HG03520 (cell line): ENCODE measurements around the gene KIFAP3.
"Not testable (repeated sequence)": the region's sequence is repeated elsewhere in the genome, so short reads cannot be mapped to it uniquely, and the experiment has no call there.

ENCODE experiments used
- ATAC-seq: cut with Tn5 transposase; IDR thresholded peaks from one replicate; pipeline ENCODE4 v1.9.1; 2021; ENCODE audit warnings: mild to moderate bottlenecking, moderate library complexity; ENCODE audit not compliant: unreplicated experiment

Gene KIFAP3

DNA sequence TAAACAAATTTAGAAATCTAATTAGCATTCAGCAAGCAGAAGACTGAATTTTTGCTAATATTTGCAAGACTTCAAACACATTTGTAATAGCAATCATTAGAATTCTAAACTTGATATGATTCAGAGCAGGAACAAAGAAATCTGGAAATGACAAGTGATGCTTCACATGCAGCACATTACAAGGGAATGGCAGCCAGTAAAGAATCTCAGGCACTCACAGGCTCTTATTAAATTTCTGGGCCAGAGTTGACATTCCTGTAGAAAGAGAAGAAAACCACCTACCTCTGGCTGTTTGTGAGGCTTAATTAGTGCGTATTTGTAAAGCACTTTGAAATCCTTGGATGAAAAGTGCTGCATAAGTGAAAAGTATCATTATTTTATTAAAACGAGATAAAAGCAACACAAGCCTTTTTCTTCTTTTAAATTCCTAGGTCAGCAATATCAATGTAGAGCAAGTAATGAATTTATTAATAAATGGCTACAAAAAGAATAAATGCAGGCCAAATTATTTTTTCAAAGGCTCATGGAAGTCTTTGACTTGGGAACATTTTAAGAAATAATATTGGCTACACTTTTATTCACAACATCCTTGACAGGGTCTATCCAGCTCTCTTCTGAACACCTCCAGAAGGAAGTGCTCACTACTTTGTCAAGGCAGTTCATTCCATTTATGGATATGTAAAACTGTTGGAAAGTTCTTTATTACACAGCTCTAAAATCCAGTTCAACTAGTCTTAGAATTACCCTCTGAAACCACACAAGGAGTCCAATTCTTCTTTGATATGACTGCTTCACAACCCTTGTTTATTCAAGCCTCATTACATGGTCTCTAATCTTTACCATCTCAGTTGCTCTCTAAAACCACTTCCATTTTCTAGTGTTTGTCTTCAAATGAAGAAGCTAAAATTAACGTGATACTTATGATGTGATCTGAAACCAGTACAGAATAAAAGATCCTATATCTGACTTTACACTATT, 148.7 kb downstream of the KIFAP3 start:
- peak; percentile 66 for ATAC-seq

DNA sequence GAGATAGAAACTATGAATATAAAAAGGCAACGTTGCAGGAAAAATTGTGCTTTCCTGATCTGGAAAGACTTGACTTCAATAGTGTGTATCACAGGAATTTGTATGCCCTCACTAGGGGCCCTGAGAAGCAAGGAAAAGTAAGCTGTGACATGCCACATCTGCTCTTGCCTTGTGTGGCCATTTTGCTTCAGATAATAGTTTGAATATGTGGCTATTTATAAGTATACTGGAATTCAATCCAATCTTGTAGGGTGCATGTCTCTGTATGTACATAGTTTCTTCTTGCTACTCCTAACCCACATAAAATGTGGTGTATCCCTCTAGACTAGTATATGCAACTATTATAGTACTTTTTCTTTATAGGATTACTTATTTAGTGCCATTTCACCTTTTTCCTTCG, 149.7 kb downstream of the KIFAP3 start:
- ATAC-seq: no peak

DNA sequence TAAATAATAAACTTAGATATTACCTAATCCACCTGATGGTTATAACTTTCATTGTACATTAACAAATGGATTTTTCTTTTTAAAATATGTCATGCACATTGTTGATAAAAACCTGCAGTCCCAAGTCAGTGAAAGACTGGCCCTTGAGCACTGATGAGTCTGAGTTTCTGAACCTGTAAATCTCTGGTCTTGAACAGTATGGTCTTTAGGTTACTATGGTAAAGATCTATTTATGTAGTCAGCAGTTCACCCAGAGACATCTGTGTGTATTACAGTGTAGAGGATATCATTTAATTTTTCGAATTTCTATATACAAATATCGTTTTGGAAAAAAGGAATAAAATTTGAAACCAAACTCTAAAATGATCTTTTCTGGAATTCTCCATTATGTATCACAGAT, 150.4 kb downstream of the KIFAP3 start:
- ATAC-seq: no peak

DNA sequence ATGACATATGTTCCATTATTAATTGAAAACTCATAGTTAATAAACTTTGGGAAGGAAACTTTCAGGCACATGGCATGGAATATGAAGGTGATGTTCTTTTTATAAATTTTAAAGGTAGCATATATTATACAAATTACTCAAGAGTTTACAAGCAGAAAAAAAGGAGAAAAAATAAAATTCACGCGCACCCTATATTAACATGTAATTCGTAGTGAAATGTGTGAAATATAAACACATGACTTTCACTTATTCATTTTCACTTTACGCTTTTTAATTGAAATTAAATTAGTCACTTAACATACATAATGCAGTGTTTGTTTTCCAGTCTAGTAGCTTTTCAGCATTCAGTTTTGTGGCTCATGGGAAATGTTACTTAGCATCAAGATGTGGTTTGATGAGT, 153.4 kb downstream of the KIFAP3 start:
- ATAC-seq: no peak

DNA sequence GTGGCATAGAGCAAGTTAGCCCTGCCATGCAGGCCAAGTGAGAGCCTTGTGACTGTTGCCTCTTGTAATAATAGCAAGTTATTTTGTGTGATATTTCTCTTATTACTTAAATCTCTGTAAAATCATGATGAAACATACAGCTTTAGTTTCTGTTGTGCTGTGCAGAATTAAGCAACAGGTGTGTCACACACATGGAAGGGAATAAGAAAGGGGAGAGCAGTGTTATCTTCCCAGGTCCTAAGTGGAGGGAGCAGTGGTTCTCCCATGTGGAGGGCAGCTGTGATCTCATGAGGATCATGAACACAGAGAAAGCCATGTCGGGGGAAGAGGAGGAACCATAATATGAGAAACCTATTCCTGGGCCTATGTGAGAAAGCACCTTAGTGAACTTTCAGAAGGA, 155.6 kb downstream of the KIFAP3 start:
- ATAC-seq: no peak

DNA sequence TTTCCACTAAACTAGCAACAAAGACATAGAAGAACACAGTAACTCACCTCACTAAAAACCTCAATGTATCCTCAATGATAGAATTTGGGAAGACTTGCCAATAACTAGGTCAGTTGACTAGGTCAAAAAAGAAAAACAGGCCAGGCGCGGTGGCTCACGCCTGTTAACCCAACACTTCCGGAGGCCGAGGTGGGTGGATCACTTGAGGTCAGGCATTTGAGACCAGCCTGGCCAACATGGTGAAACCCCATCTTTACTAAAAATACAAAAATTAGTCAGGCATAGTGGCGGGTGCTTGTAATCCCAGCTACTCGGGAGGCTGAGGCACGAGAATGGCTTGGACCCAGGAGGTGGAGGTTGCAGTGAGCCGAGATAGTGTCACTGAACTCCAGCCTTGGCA, 156.3 kb downstream of the KIFAP3 start:
- ATAC-seq: not testable (repeated sequence)

DNA sequence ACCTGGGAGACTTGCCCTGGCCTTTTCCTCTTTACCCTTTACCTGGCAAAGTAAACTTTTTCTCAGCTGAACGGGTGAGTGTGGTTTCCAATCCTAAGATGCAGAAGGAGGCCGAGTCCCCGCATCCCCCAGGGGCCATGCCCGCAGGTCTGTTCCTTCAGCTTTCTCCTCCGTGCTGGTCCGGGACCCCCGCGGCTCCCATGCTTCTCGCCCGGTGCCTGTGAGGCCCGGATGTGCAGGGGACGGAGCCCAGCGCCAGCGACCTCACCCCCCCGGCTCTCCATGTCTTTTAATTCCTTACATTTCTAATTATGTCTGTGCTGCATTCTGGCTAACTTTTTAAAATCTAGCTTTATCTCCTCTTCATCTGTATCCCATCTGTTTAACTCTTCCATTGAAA, 159.3 kb downstream of the KIFAP3 start:
- no peak for ATAC-seq

DNA sequence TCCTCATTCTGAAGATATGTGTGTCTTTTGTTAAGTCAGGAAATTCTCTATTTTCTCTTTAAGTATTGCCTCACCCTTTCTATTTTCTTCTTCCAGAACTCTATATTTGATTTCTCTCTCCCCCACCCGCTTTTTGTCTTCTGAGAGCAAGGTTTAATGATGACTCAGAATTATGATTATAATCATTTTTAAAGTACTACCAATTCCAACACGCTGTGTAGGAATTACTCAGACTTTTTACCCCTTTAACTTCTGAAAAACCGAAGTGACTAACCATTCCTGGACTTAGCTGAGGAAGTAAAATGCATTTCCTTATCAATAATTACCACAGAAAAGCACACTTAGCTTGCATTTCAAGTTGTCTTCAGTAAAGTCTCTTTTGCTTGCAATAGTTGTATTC, 160.0 kb downstream of the KIFAP3 start:
- no peak for ATAC-seq

DNA sequence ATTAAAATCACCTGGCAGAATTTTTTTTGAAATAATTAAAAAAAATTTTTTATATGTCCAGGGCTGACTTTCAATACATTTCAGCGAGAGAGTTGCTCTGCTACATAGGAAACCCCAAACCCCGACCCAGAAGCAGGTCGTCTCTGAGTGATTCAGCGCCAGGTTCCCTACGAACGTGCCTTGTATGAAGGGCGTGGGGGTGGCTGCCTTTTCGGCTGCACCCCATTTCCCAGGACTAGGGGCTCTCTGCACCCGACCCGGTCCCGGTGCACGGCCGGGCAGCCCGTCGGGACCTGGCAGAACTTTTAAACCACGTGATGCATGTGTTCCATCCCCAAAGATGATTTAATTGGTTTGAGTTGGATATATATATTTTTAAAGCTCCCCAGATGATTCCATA, 165.0 kb downstream of the KIFAP3 start:
- no peak for ATAC-seq

DNA sequence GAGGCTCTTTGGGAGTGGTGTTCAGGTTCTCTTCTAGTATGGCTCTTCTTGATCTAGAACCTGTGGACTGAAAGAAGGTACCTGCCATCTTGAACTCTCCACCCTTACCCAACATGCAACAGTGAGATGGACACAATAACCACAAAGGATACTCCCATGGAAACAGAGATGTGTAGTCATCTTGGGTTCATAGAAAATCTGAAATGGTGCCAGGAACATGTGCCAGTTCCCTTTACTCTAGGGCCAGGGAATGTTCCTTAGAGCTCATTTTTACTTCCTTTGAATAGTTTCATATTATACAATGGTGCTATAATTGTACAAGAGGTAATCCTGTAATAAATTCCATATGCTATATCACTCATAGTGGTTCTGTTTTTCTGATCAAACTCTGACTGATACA, 167.6 kb downstream of the KIFAP3 start:
- no peak for ATAC-seq

DNA sequence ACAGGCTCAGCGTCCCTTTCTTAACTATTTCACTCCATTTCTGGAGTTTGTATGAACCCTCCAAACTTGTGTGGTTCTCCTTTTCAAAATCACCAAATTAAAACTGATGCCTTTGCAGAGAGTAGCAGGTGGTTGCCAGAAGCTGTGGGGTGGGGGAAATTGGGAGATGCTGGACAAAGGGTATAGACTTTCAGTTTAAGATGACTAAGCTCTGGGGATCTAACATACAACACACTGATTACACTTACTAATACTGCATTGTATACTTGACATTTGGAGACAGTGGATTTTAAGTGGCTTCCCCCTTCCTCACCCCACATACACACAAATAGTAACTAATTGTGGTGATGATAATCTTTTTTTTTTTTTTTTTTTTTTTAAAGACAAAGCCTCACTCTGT, 169.7 kb downstream of the KIFAP3 start:
- no peak for ATAC-seq

DNA sequence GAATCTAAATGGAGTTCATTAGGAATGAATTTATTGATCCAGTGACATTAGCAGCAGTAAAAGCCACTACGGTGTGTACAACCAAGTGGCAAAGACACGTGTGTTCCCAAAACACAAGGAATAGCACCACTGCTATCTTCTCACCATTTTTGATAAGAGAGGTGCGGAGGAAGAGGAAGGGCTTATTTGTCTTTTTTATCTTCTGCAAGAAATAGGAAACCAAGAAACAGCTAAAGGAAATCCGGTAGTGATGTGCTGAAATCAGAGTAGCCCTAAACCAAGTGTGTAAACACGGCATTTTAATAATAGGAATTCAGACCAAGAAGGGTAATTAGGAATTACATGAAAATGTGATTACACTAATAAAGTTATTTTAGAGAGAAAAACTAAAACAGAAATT, 171.7 kb downstream of the KIFAP3 start:
- ATAC-seq: no peak

DNA sequence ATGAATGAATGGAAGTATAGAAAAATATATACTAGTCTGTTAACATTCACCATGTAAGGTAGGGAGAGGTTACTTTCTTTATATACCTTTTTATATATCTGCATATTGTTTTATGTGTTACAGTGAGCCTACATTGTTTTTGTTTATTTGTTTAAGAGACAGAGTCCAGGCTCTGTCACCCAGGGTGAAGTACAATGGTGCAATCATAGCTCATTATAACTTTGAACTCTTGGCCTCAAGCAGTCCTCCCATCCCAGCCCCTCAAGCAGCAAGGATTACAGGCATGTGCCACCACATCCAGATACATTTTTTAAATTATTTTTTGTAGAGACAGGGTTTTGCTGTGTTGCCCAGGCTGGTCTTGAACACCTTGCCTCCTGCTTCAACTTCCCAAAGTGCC, 173.4 kb downstream of the KIFAP3 start:
- ATAC-seq: no peak

DNA sequence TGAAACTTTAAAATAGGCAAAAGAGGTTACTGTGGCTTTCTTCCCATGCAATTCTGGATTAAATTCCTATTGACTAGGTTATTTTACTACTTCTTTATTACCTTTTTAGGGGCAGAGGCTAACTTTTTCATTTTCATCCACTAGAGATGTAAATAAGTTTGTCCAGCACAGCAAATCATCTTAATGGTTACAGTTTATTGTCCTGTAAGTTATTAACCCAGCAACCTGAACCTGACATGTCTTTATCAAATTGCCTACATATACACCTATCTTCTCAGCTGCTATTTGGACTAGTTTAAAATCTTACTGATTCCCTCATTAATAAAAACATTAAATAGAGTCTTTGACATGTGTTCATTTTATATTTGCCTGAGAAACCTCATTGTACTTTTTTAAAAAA, 173.9 kb downstream of the KIFAP3 start:
- no peak for ATAC-seq

DNA sequence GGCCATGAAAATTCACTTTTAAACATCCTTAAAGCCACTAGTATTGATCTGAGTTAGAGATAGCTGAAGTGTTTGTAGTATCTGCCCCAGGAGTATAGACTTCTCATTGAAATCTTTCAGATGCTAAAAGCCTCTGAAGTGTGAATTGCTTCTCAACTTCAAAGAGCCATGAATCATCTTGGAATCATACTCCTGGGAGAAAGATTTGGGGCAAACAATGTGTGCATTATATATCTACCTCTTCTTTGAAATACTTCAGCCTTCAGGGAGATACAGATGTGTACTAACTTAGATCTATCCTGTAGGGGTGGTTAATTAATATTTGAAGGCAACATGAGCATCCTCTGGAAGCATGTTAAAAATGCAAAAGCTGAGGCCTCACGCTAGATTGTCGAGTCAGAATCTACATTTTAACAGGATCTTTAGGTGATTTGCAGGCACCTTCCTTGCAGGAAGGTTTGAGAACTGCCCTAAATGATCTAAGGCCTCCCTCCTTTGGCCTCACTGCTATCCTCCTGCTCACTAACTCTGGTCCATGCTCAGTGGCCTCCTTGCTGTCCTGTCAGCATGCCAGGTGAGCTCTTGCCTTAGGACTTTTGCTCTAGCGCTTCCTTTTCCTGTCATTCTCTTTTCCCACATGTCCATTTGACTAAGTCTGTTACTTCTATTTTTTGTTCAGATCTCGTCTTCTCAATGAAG, 174.8 kb downstream of the KIFAP3 start:
- no peak for ATAC-seq

DNA sequence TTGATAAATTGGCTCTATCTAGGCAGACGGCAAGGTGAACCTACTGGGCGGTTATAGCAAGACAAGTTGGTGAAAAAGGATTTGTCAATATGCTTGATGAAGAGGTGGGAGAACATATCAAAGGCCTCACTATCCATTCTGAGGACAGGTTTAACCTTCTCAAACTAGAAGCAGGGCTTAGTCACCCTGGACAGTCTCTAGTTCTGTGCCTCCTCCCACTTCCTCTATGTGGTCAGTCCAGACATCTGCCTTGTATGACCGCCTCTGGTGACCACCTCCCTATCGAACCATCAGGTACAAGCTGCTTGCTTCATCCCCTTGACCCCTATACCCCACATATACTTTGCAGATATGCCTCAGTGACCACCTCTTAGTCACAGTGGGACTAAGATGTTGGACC, 178.5 kb downstream of the KIFAP3 start:
- ATAC-seq: no peak

DNA sequence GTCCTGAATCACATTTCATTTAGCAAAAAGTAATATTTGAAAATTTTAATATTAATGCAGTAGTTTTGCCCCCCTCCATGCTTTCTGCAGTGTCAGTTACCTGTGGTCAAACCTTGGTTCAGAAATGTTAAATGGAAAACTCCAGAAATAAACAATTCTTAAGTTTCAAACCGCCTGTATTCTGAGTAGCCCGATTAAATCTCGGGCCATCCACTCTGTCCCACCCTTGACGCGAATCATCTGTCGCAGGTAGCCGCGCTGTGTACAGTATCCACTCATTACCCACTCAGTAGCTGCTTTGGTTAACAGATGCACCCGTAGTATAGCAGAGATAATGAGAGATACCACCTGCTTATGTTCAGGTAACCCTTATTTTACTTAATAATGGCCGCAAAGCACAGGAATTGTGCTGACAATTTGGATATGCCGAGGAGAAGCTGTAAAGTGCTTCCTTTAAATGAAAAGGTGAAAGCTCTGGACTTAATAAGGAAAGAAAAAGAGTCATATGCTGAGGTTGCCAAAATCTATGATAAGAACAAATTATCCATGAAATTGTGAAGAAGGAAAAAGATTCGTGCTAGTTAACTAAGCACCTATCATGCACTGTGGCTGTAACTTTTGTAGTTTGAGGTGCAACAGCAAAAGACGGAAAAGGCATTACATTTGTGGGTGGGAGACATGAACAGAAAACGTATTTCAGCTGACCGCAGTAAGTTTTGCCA, 179.9 kb downstream of the KIFAP3 start:
- no peak for ATAC-seq

DNA sequence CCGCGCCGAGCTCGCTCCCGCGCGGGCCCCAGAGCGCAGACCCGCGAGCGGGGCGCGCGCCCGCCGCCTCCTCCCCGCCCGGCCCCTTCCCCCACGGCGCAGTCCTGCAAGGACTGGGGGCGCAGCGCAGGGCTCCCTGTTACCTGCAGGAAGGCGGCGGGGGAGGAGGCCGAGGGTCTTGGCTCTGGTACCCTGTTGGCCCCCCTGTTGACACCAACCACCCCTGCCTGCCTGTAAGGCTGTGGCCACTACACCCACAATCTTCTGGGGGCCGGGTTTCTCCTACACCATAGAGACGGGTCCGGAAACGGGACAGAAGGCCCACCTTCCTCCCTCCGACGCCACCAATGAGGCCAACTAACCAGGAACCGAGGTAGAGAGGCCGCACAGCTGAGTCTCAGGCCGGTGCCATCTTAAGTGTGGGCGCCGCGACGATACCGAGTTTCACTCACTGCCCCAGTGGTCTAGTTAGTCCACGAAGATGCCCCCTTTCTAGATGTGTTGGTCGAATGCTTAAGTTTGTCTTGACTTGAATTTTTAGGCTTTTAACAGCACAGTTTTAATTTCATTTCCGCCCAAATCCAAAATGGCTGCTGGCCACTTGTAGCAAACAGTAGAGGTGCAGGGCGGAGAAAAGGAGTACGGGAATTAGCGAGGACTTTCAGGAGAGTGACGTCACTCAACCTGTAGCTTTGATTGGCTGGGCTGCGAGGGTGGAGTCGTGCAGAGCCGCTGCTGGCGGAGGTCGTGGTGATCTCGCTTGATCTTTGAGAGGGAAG, 180.7 kb downstream of the KIFAP3 start, which contains the start of gene SCYL3:
Gene SCYL3 (minus strand): TSS at position 252 of the 779 bp plus-strand sequence. CDS start 5,056 bp downstream, outside the sequence.
- peak; percentile 81 for ATAC-seq

DNA sequence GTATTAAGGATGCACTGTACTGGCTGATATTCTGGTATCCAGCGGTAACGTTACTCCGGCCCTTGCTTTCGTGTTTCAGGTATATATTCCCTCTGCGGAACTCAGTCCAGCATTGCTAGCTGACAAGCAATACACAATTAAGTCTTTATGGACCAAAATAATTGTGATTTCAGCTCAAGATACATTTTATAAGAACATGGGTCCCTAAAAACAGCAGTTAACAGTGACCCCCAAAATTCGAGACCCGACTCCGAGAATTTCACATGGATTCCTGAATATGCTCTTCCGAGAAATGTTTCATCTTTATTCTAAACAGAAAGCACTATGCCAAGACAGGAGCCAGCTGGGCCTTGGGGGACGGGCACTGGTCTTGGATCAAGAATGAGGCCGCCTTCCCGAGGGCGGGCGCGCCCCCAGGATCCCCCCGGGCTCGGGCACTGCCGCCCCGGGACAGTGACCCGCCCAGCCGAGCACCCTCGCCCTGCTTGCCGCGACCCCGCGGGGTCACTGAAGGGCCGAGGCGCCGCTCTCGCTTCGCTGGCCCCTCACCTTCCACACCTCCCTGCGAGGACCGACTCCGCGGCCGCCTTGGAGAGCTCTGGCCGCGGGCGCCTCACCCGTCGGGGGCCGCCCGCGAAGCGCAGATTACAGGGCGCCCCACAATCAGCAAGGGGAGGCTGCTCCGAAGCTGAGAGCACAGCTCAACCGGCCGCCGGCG, 181.4 kb downstream of the KIFAP3 start:
- ATAC-seq: no peak
